ENCODE results near the gene PIAS4. TPM values are rescaled to one million over a fixed set of nuclear protein-coding genes. Genes with fewer than 3 reads are reported as not detected.

The PIAS4 gene
- total RNA-seq, 5 donors from 2014 or later (not counting 1 experiment from before 2014, with no cell fraction given): 21.8 to 42.6 (median 31.4) TPM

- Histone ChIP-seq H3K27ac (ENCODE audit: low read length) (peak overlapping the region; percentile 71), H3K4me3 (ENCODE audit: control insufficient read depth in 1 of 2, extremely low read depth in 1 of 2, low read length in 1 of 2) (peak overlapping the region; percentile 42 to 51), H3K9me3 (no peaks in the 10 kb centered on the region), H3K27me3 (replicated peaks in 1 of 2; ENCODE audit: control insufficient read depth in 2 of 2, extremely low read depth in 1 of 2, insufficient read depth in 2 of 2, low read length in 1 of 2) (no peaks in the 10 kb centered on the region), H3K36me3 (ENCODE audit: control insufficient read depth in 2 of 2, extremely low read depth in 1 of 2, insufficient read depth in 1 of 2, low read length in 1 of 2) (peaks cover 7 to 20% of the 10 kb centered on the region in 2 donors), H3K4me1 (ENCODE audit: control insufficient read depth in 1 of 2, extremely low read depth in 1 of 2, insufficient read depth in 2 of 2, low read length in 2 of 2) (peaks cover 6 to 71% of the 10 kb centered on the region in 2 experiments)
- Mint-ChIP-seq H3K36me3 (no peaks in the 10 kb centered on the region), H3K4me1 (peaks cover 17 to 52% (median 41%) of the 10 kb centered on the region in 3 donors), H3K27me3 (no peaks in the 10 kb centered on the region), H3K27ac (peak overlapping the region; percentile 92), H3K9me3 (no peaks in the 10 kb centered on the region), H3K4me3 (peak overlapping the region; percentile 75 to 86 (median 80))
- ChIA-PET CTCF (no interaction called here), POLR2A (interaction anchor here in 1 of 2 donors (1.0 kb wide), 1 partner anchor 45 kb away, joined by 3 read pairs; no protein-coding TSS in a partner anchor)
- DNase-seq (no peak), ATAC-seq (replicated peaks in 1 of 4) (no peak)
- WGBS (ENCODE audit: insufficient coverage): 28% methylated on average over 23 of the region's 24 CpGs
Measured at GRCh38 chr19:4064149-4064495, 56.6 kb downstream of the PIAS4 start.

GRCh38 chr19:4064496-4065260 lies 57.1 kb downstream of the PIAS4 start:
- H3K27me3 Mint-ChIP-seq: no peaks in the 10 kb centered on the region
- peak overlapping the region; percentile 75 to 86 (median 80) for H3K4me3 Mint-ChIP-seq
- H3K9me3 ChIP-seq: no peaks in the 10 kb centered on the region
- H3K36me3 ChIP-seq (ENCODE audit: control insufficient read depth in 2 of 2, extremely low read depth in 1 of 2, insufficient read depth in 1 of 2, low read length in 1 of 2): peaks cover 7 to 20% of the 10 kb centered on the region in 2 donors
- H3K4me1 Mint-ChIP-seq: peaks cover 22 to 54% (median 47%) of the 10 kb centered on the region in 3 donors
- H3K27ac Mint-ChIP-seq: no peak overlapping the region
- peak overlapping the region; percentile 51 for H3K4me3 ChIP-seq (ENCODE audit: control insufficient read depth in 1 of 2, extremely low read depth in 1 of 2, low read length in 1 of 2)
- no peak for ATAC-seq (replicated peaks in 1 of 4)
- WGBS (ENCODE audit: insufficient coverage): 1% methylated on average over 40 of the region's 57 CpGs
- ChIA-PET CTCF (no interaction called here), POLR2A (interaction anchor here in 1 of 2 donors (1.0 kb wide), 1 partner anchor 44 kb away, joined by 3 read pairs; no protein-coding TSS in a partner anchor)
- H3K4me1 ChIP-seq (ENCODE audit: control insufficient read depth in 1 of 2, extremely low read depth in 1 of 2, insufficient read depth in 2 of 2, low read length in 2 of 2): peaks cover 12 to 71% of the 10 kb centered on the region in 2 experiments
- no peaks in the 10 kb centered on the region for H3K9me3 Mint-ChIP-seq
- peak in 28 of 35 experiments; percentile 25 to 64 (median 50) for DNase-seq
- H3K27me3 ChIP-seq (replicated peaks in 1 of 2; ENCODE audit: control insufficient read depth in 2 of 2, extremely low read depth in 1 of 2, insufficient read depth in 2 of 2, low read length in 1 of 2): no peaks in the 10 kb centered on the region
- H3K27ac ChIP-seq (ENCODE audit: low read length): peak overlapping the region; percentile 71
- no peaks in the 10 kb centered on the region for H3K36me3 Mint-ChIP-seq

- H3K36me3 Mint-ChIP-seq: no peaks in the 10 kb centered on the region
- no peaks in the 10 kb centered on the region for H3K9me3 ChIP-seq
- H3K4me3 ChIP-seq (ENCODE audit: control insufficient read depth in 1 of 2, extremely low read depth in 1 of 2, low read length in 1 of 2): peak overlapping the region in 1 of 2 donors; percentile 93
- peak overlapping the region; percentile 56 to 81 (median 71) for H3K4me3 Mint-ChIP-seq
- H3K4me1 Mint-ChIP-seq: peaks cover 25 to 53% (median 46%) of the 10 kb centered on the region in 3 donors
- under 1% methylated on average over 37 of the region's 98 CpGs for WGBS (ENCODE audit: insufficient coverage)
- no peak overlapping the region for H3K27ac Mint-ChIP-seq
- peaks cover 7 to 20% of the 10 kb centered on the region in 2 donors for H3K36me3 ChIP-seq (ENCODE audit: control insufficient read depth in 2 of 2, extremely low read depth in 1 of 2, insufficient read depth in 1 of 2, low read length in 1 of 2)
- H3K27me3 Mint-ChIP-seq: no peaks in the 10 kb centered on the region
- no peak overlapping the region for H3K27ac ChIP-seq (ENCODE audit: low read length)
- H3K9me3 Mint-ChIP-seq: no peaks in the 10 kb centered on the region
- CTCF ChIA-PET: interaction anchor here in 1 of 2 donors (0.8 kb wide), 1 partner anchor 80 kb away, joined by 3 read pairs; the partner anchor contains the start of gene EEF2
- ATAC-seq (replicated peaks in 1 of 4): peak; percentile 72 to 80 (median 77)
- POLR2A ChIA-PET: interaction anchor here in 1 of 2 donors (0.5 kb wide), 1 partner anchor 790 kb away, joined by 3 read pairs; no protein-coding TSS in a partner anchor
- peak; percentile 86 to 98 (median 96) for DNase-seq
- H3K27me3 ChIP-seq (replicated peaks in 1 of 2; ENCODE audit: control insufficient read depth in 2 of 2, extremely low read depth in 1 of 2, insufficient read depth in 2 of 2, low read length in 1 of 2): no peaks in the 10 kb centered on the region
- H3K4me1 ChIP-seq (ENCODE audit: control insufficient read depth in 1 of 2, extremely low read depth in 1 of 2, insufficient read depth in 2 of 2, low read length in 2 of 2): peaks cover 14 to 69% of the 10 kb centered on the region in 2 experiments
Measured at GRCh38 chr19:4065430-4066175, 58.1 kb downstream of the PIAS4 start.

GRCh38 chr19:4066176-4066606 lies 58.7 kb downstream of the PIAS4 start:
- Histone ChIP-seq H3K27ac (ENCODE audit: low read length) (peak overlapping the region; percentile 75), H3K4me3 (ENCODE audit: control insufficient read depth in 1 of 2, extremely low read depth in 1 of 2, low read length in 1 of 2) (peak overlapping the region; percentile 66 to 93), H3K9me3 (no peaks in the 10 kb centered on the region), H3K4me1 (ENCODE audit: control insufficient read depth in 1 of 2, extremely low read depth in 1 of 2, insufficient read depth in 2 of 2, low read length in 2 of 2) (peaks cover 14 to 64% of the 10 kb centered on the region in 2 experiments), H3K27me3 (replicated peaks in 1 of 2; ENCODE audit: control insufficient read depth in 2 of 2, extremely low read depth in 1 of 2, insufficient read depth in 2 of 2, low read length in 1 of 2) (no peaks in the 10 kb centered on the region), H3K36me3 (ENCODE audit: control insufficient read depth in 2 of 2, extremely low read depth in 1 of 2, insufficient read depth in 1 of 2, low read length in 1 of 2) (peaks cover 7 to 20% of the 10 kb centered on the region in 2 donors)
- Mint-ChIP-seq H3K27me3 (no peaks in the 10 kb centered on the region), H3K4me1 (peaks cover 24 to 48% (median 43%) of the 10 kb centered on the region in 3 donors), H3K27ac (no peak overlapping the region), H3K4me3 (peak overlapping the region; percentile 56 to 81 (median 71)), H3K36me3 (no peaks in the 10 kb centered on the region), H3K9me3 (no peaks in the 10 kb centered on the region)
- WGBS (ENCODE audit: insufficient coverage): under 1% methylated on average over 29 of the region's 31 CpGs
- ATAC-seq (replicated peaks in 1 of 4) (peak; percentile 2 to 5 (median 4)), DNase-seq (peak in 29 of 35 experiments; percentile 48 to 79 (median 67))
- ChIA-PET CTCF (interaction anchor here in 1 of 2 donors (0.8 to 0.9 kb wide), 2 partner anchors 59 to 81 kb away, joined by 3 read pairs; partner anchors contain the start of genes EEF2 and PIAS4), POLR2A (interaction anchor here in 1 of 2 donors (0.5 kb wide), 1 partner anchor 790 kb away, joined by 3 read pairs; no protein-coding TSS in a partner anchor)

GRCh38 chr19:4066682-4067395 lies 59.3 kb downstream of the PIAS4 start, which contains the start of gene ZBTB7A:
ZBTB7A (minus strand) TSS chr19:4066899; CDS start chr19:4055232, 11,667 bp downstream.
- peak within 1 kb of the TSS; percentile 90 to 92 for H3K27ac Mint-ChIP-seq
- WGBS (ENCODE audit: insufficient coverage): under 1% methylated on average over 57 of the region's 85 CpGs
- peak within 1 kb of the TSS; percentile 78 for H3K27ac ChIP-seq (ENCODE audit: low read length)
- ATAC-seq (replicated peaks in 1 of 4) (peak; percentile 38 to 47 (median 44)), DNase-seq (peak; percentile 69 to 87 (median 79))
- H3K27me3 ChIP-seq (replicated peaks in 1 of 2; ENCODE audit: control insufficient read depth in 2 of 2, extremely low read depth in 1 of 2, insufficient read depth in 2 of 2, low read length in 1 of 2): no peaks in the 10 kb centered on the region
- no peaks in the 10 kb centered on the region for H3K36me3 Mint-ChIP-seq
- H3K4me1 ChIP-seq (ENCODE audit: control insufficient read depth in 1 of 2, extremely low read depth in 1 of 2, insufficient read depth in 2 of 2, low read length in 2 of 2): peaks cover 14 to 57% of the 10 kb centered on the region in 2 experiments
- POLR2A ChIA-PET: interaction anchor here (0.6 to 1.0 kb wide), 6 partner anchors 11 to 180 kb away, joined by 3 to 15 read pairs (median 5); partner anchors contain the start of gene NMRK2 (in 1 of the 2)
- peak within 1 kb of the TSS; percentile 66 to 93 for H3K4me3 ChIP-seq (ENCODE audit: control insufficient read depth in 1 of 2, extremely low read depth in 1 of 2, low read length in 1 of 2)
- CTCF ChIA-PET: interaction anchor here (0.6 to 1.0 kb wide), 6 partner anchors 22 to 82 kb away, joined by 3 to 6 read pairs (median 3); partner anchors contain the start of genes EEF2 (in 1 of the 2) and PIAS4 (in 1 of the 2)
- H3K4me3 Mint-ChIP-seq: peak within 1 kb of the TSS; percentile 80 to 89 (median 81)
- H3K4me1 Mint-ChIP-seq: peaks cover 28 to 44% (median 41%) of the 10 kb centered on the region in 3 donors
- H3K36me3 ChIP-seq (ENCODE audit: control insufficient read depth in 2 of 2, extremely low read depth in 1 of 2, insufficient read depth in 1 of 2, low read length in 1 of 2): peaks cover 4 to 18% of the 10 kb centered on the region in 2 donors
- no peaks in the 10 kb centered on the region for H3K9me3 ChIP-seq
- no peaks in the 10 kb centered on the region for H3K27me3 Mint-ChIP-seq
- H3K9me3 Mint-ChIP-seq: no peaks in the 10 kb centered on the region

All from T-cell (primary cell).